Fibroblast of peridontal ligament (primary cell): ENCODE results near the gene INPP5J.
A peak's percentile ranks its signal among the peaks of the same experiment; 100 is the strongest.
"Not testable (repeated sequence)": the region's sequence is repeated elsewhere in the genome, so short reads cannot be mapped to it uniquely, and the experiment has no call there.

Experiments
- DNase-seq: peaks from one replicate; pipeline ENCODE4 v3.0.0-alpha.2; 2010; ENCODE audit errors: extremely low read depth

Gene INPP5J, protein sequence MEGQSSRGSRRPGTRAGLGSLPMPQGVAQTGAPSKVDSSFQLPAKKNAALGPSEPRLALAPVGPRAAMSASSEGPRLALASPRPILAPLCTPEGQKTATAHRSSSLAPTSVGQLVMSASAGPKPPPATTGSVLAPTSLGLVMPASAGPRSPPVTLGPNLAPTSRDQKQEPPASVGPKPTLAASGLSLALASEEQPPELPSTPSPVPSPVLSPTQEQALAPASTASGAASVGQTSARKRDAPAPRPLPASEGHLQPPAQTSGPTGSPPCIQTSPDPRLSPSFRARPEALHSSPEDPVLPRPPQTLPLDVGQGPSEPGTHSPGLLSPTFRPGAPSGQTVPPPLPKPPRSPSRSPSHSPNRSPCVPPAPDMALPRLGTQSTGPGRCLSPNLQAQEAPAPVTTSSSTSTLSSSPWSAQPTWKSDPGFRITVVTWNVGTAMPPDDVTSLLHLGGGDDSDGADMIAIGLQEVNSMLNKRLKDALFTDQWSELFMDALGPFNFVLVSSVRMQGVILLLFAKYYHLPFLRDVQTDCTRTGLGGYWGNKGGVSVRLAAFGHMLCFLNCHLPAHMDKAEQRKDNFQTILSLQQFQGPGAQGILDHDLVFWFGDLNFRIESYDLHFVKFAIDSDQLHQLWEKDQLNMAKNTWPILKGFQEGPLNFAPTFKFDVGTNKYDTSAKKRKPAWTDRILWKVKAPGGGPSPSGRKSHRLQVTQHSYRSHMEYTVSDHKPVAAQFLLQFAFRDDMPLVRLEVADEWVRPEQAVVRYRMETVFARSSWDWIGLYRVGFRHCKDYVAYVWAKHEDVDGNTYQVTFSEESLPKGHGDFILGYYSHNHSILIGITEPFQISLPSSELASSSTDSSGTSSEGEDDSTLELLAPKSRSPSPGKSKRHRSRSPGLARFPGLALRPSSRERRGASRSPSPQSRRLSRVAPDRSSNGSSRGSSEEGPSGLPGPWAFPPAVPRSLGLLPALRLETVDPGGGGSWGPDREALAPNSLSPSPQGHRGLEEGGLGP

DNA sequence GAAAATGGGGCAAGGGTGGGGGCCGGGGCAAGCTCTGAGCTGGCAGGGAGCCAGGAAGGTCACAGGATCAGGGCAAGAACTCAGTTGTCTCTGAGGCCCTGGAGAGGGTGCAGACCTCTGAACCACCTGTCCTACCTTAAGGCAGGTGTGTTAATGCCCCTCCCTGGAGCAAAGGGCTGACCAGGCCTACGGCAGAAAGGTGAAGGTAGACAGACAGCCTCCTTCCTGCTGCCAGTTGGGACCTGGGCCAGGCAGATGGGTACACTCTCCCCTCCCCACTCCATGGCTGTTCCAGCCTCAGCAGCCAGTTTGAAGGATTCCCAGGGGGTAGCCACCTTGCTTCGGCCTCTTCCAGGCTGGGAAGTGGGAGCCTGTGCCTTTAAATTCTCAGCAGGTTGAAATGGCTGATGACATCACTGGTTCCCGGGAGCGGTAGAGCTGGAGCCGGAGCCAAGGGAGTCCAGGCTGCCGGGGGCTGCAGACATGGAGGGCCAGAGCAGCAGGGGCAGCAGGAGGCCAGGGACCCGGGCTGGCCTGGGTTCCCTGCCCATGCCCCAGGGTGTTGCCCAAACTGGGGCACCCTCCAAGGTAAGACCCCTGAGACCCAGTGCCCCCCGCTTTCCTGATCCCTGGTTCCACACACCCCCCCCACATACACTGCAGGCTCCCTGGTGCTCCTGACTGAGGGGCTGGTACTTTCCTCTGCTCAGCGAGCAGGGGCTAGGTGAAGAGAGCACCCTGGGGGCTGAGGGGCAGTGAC is at the start of gene INPP5J:
Gene INPP5J, plus strand, starts transcription at position 435 of the 760 bp plus-strand sequence. Its CDS starts 49 bp downstream, at position 484.
- DNase-seq = peak; percentile 29

DNA sequence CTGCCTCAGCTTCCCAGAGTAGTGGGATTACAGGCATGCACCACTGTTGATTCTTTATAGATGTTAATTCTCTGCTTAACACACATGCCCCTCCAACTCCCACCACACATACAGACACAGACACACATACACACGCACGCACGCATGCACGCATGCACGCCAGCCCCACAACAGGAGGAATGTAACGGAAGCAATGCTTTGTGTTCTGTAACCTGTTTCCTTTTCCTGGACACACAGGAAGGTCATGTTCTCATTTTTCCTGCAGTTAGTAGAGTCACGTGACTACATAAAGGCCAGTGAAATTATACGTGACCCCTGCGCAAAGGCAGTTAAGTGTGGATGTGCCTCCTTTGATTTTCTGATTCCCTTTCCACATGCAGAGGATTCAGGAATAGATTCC is 49.6 kb upstream of the INPP5J start:
- DNase-seq = not testable (repeated sequence)

DNA sequence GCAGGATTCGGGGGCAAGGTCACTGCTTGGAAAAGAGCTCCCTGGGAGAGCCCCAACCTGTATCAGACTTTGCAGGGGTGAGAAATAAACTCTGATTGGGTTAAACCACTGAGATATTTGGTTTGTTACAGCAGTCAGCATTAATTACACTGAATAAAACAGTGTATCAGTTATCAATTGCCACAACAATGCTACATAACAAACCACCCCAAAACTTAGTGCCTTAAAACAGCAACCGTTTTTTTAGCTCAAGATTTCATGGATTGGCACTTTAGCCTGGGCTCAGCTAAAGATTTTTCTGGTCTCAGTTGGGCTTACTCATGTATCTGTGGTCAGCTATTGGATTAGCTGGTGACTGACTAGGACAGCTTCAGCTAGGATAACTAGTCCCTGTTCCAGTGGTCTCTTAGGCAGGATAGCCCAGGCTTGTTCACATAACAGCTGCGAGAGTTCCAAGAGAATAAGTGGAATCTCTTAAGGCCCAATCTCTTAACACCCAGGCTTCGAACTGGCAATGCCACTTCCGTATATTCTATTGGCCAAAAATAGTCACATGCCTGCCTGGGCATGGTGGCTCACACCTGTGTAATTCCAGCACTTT is 49.1 kb upstream of the INPP5J start:
- DNase-seq = not testable (repeated sequence)

DNA sequence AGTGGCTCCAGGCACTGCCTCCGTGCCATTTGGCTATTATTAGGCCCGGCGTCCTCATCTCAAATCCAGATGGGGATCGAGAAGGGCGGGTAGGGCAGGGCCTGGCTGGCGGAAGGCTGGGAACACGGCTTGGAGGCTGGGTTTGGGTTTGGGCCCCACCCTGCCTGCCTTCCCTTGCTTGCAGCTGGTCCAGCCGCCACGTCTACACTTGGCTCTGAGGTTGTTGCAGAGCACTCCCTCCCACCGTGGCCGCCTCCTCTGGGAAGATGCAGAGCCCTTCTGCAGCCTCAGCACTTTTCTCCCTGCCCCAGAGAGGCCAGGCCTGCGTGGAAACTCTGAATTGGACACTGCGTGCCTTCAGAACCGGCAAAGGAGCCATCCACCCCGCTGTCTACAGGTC is 46.8 kb upstream of the INPP5J start:
- peak; percentile 89 for DNase-seq

DNA sequence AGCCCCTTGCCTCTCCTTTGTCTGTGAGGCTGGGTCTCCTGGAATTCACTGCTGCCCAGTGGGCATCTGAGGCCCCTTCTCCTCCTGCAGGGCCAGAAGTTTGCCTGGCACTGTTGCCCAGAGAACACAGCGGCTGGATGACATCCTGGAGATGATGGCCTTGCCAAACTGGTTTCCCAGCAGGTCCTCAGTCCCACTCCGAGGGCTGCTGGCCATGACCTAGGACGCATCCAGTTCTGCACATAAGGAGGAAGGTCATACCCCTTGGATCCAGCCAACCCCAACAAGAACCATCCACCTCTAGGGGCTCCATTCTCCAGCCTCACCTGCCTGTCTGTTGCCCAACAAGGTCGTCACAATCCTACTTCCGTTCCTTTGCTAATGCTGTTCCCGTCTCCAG is 45.1 kb upstream of the INPP5J start:
- DNase-seq = no peak

DNA sequence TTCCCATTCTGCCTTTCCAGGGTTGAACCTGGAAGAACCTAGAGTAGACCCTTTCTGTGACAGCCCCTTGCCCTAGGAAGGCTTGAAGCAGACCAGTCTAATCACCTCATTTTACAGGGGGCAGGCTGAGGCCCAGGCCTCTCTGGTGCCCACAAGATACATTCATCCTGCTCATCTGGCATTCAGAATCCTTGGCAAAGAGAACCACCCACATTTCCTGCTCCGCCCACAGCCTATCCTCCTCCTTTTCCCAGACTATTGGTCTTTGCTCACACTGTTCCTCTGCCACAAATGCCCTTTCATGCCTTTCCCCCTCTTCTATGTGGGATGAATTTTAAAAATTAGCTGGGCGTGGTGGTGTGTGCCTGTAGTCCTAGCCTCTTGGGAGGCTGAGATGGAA is 44.4 kb upstream of the INPP5J start:
- DNase-seq = peak; percentile 42

DNA sequence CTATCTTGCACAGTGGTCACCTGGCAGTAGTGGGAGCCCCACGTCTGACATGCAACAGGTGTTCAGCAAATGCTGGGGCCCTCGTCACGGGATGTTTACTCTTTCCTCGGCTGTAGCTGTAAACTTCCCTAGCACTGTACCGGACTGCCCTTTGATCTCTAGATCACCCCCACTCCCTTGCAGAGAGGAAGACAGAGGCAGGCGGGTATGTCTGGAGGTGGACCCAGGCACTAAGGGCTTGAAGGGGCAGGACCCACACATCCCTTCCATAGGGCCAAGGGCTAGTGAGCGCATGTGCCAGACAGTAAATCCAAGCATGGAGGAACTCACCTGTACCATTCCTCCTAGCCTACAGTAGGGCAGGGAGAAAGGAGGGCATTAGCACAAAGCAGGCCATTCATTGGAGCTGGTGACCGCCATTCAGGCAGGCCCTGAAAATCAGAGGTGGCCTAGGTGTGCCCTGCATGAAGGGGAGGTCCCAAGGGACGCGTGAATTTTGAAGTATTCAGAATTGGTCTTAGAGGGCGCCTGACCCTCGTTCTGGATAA is 43.6 kb upstream of the INPP5J start:
- no peak for DNase-seq

DNA sequence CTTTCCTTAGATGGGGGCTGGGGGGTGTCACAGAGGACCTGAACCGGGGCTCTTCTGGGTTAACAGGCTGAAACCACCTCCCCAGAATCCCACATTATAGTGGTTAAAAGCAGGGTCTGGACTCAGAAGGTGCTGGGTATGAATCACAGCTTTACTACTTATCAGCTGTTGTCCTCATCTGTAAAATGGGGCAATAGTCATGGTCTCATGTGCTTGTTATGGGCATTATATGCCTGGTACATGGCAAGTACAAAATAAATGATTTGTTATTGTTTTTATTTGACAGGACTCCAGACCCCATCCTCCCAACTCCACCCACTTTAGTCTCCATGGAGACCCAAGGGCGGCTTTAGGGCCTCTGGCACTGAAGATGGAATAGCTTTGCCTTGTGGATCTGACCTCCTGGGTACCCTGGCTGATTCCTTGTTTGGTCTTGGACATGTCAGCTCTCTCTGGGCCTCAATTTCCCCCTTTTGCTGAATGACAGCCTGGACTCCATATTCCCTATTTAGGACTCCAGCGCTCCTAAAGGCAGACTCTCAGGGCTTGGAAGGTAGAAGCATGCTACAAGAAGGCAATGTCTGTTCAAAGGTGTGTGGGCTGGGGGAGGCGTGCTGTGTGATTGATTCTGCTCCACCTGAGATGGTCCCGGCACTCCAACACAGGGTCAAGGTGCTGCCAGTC is 42.5 kb upstream of the INPP5J start:
- no peak for DNase-seq

DNA sequence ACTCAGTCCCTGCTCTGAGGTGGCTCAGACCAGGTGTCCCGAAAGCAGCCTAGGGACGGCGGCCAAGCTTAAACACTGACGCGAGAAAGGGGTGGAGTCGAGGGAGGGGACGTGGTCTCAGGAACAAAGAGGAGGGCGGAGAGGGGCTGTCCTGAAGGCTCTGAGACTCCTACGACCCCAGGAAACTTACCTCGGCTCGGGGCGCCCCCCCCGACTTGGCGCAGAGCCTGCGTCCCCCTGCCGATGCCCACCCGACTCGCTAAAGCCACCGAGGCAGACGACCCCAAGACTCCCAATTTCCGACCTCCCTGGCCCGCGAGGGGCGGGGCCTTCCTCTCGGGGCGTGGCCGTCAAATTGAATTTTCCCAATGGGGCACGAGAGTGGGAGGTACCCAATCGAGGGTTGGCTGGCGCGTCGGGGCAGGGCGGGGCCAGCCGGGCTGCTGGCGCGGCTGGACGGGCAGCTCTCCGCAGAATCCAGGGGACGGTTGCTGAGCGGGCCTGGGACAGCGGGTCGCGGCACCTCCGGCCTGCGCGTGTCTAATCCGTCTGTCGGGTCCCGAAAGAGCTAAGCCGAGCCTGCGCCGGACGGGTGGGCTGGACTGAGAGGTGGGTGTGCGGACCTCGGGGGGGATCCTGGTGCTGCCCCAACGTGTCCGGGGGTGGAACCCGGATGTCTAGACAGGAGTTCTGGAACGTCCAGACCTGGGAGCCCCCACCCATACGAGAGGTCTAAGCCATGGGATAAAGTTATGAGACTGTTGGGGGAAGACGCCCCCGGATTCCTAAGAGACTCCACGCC is 41.7 kb upstream of the INPP5J start, which contains the start of gene SMTN:
Gene SMTN, plus strand, starts transcription at position 471 of the 802 bp plus-strand sequence. CDS start 1,941 bp downstream, outside the sequence.
- peak; percentile 83 for DNase-seq

DNA sequence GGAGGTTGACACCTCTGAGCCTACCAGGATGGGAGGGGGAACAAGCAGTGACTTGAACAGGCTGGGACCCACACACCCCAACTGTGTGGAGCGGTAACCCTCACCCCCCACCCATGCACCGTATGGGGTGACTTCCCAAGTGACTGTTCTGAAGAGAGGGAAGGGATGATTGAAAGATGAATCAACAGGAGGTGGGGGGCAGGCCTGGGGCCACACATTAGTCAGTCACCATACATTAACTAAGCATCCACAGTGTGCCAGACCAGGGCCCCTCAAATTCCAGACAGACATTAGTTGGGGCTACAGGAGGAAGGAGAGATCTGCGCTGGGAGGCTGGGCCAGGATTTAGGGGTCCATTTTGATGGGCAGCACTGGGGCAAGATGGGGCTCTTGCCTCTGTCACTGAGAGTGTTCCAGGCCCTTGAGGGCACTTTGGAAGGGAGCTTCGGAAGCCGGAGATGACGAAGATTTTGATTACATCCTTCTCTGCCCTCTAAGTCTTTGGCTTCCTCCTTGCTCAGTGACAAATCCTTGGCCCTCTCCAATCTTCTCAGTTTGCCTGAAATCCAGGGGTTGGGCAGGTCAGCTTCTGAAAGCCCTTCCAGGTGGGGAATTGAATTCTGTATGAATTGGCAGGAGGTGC is 40.7 kb upstream of the INPP5J start:
- peak; percentile 52 for DNase-seq

DNA sequence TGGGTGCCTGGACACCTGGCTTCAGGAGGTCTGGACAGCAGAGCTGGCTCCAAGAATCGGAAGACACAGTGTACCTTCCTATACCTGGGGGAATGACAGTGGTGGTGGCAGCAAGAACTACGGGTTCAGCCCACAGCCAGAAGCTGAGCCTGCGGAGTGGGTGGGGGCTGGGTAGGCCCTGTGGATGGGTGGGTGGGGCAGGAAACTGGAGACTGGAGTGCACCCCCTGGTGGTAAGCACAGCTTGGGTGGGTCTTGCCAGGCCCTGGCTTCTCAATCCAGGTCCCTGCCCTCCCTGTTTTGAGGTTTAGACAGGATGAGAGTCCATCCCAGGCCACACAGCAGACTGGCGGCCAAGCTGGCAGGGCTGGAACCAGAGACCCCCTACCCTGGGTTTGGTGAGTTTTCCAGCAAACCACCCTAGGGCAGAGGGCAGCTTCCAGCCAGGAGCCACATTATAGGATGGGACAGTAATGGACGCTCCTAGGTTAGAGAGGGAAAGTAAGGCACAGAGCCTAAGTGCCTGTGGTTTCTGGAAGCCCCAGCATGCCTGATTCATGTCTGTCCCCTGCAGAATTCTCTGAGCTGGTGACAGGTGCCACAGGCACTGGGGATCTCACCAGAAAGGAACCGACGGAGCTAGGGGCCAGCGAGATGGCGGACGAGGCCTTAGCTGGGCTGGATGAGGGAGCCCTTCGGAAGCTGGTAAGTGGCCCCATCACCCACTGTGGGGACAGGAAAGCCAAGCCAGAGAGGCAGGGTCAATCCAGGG is 40.0 kb upstream of the INPP5J start:
- DNase-seq = peak; percentile 69

DNA sequence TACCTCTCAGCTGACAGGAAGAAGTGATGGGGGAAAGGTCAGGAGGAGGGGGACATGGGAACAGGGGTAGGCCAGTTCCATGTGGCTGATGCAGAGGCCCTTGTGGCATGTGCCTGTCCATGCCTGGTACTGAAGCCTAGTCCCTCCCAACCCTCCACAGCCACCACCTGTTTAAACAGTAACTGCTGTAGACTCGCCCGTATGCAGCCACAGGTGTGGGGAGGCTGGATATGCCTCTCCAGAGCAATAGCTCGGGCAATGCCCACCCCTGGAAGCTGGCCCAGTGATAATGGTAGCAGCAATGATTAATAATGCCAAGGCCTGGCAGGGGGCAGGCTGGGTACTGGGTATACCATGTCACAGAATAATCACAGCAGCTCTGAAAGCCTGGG is 39.4 kb upstream of the INPP5J start:
- no peak for DNase-seq

DNA sequence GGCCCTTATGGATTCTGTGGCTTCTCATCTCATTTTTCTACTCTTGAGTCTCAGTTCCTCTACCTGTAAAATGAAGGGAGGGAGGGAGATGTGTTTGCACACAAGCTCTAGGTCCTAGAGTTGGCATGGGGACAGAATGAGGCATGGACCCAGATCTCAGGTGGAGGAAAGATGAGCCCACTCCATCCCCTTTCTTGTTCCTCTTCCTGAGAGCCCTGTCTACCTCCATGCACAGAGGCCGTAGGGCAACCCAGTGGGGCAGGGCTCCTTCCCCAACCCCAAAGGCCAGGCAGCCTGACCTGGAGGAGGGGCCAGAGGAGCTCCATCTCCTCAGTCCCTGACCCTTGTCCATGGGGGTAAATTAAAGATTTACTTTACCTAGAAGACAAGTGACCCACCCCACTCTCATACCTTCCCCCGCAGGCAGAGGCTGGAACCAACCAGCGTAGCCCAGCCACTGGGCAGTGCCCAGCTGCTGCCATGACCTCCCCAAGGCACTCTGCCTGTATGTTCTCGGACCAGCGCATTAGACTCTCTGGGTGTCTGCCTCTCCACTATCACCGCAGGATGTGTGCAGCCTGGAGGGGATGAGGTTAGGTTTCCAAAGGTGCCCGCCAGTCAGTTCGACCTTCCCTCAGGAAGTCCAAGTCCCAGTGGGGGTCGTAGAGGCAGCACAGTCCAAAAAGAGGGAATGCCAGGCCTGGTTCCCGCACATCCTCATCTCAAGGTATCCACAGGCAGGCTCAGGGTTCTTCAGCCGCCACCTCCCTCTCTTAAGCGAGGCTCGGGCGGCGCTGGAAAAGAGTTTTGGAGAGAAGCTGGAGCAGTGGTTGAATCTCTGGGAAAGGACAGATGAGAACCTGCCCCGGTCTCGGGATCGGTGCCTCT is 38.6 kb upstream of the INPP5J start:
- no peak for DNase-seq

DNA sequence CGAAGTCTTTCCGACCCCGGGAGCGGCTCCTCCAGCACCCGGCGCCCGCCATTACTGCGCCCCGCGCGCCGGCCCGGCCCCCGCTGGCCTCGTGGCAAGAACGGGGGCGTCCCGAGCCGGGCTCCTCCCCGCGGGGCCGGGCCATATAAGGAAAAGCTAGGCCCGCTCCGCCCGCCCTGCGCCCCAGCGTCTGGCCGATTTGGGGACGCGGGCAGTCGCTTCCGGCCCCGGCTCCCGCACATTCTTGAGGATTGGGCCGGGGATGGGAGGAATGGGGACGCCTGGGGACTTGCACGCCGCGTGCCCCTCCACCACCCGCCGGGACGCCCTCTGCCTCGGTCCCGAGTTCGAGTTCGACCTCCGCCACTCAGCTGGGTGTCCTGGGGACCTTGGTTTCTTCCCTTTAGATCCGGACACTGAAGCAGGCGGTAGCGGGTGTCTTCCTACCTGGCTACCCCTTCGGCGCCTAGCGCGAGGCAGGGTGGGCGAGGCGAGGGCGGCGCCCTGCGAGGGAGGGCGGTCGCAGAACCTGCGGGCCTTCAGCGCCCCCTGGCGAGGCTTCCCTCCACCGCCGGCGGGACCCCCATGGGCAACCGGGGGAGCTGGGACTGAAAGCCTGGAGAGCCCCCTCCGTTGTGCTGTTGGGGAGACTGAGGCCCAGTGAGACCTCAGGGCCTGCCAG is 37.8 kb upstream of the INPP5J start:
- DNase-seq = peak; percentile 73

DNA sequence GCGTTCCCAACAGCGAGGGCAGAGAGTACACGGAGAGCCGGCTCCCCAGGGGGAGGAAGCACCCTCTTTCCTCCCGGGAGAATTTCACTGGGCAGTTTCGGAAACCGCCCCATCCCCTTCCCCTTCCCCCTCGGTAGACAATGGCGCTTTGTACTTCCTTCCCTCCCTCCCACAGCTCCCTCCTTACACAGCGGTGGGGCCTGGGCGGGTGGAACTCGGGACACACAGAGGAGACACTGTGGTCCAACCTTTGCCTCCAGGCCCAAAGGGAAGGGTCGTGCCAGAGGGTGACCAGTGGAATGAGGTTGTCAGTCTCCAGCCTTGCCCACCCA is 37.3 kb upstream of the INPP5J start:
- no peak for DNase-seq

DNA sequence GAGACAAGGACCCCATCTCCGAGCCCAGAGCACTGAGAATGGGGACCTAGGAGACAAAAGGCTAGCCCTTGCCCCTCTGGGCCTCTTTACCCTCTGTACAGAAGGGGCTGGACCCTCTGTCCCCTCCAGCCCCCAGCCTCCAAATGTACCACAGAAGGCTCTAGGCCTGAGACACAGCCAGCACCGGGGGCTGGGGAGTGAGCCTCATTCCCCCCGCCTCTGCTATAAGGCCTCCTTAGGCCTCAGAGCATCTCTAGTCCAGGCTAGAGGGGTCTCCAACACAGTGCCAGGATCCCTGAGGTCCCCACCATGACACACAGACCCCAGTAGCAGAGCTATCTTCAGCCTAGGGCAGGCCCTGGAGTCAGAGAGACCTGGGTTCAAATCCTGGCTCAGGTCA is 36.8 kb upstream of the INPP5J start:
- DNase-seq = no peak
